Skeletal muscle tissue (tissue), 4 donors: ENCODE results near the gene CINP. TPM values are rescaled to one million over a fixed set of nuclear protein-coding genes. Genes with fewer than 3 reads are reported as not detected.

Experiments used
- H3K27ac ChIP-seq: one replicate; pipeline ENCODE4 v1.7.0; 2013; ENCODE audit warnings: mild to moderate bottlenecking, low read depth, low read length, inconsistent platforms
- H3K27me3 ChIP-seq, 3 donors: one replicate each; pipeline ENCODE4 v1.7.0; 2013; ENCODE audit warnings: low read length in 3 of 3; ENCODE audit not compliant: control insufficient read depth in 3 of 3, insufficient read depth in 3 of 3
- H3K36me3 ChIP-seq, 3 donors: one replicate each; pipeline ENCODE4 v1.7.0; 2013; ENCODE audit warnings: low read length in 3 of 3; ENCODE audit not compliant: control insufficient read depth in 3 of 3, insufficient read depth in 3 of 3
- H3K4me1 ChIP-seq, 3 donors: one replicate each; pipeline ENCODE4 v1.7.0; 2013; ENCODE audit warnings: low read length in 3 of 3, mild to moderate bottlenecking in 3 of 3; ENCODE audit not compliant: control insufficient read depth in 3 of 3, insufficient read depth in 3 of 3
- H3K4me3 ChIP-seq, 3 donors: one replicate each; pipeline ENCODE4 v1.7.0; 2013; ENCODE audit warnings: low read length in 3 of 3
- H3K9ac ChIP-seq, 3 donors: one replicate each; pipeline ENCODE4 v1.7.0; 2013; ENCODE audit warnings: low read length in 3 of 3, mild to moderate bottlenecking in 3 of 3, moderate library complexity in 2 of 3, low read depth in 1 of 3
- H3K9me3 ChIP-seq, 3 donors: one replicate each; pipeline ENCODE4 v1.7.0; 2013; ENCODE audit warnings: low read length in 3 of 3; ENCODE audit not compliant: control insufficient read depth in 3 of 3
- total RNA-seq: library from RNA; depleted of rRNA; stranded (reverse); fragments of >200 nt; gene quantifications from one replicate; pipeline ENCODE4 v1.2.3, GENCODE V29; 2014
- donor health status: Osteomylitis.

CINP gene
- 24.0 TPM for total RNA-seq

- Histone ChIP-seq H3K27ac (peak within 1 kb of the TSS; percentile 90), H3K9me3 (no peaks in the 10 kb centered on the region), H3K4me1 (peaks cover 18 to 32% (median 19%) of the 10 kb centered on the region in 3 donors), H3K36me3 (peaks cover 14 to 22% (median 19%) of the 10 kb centered on the region in 3 donors), H3K9ac (peak within 1 kb of the TSS; percentile 94 to 97 (median 96)), H3K27me3 (no peaks in the 10 kb centered on the region), H3K4me3 (peak within 1 kb of the TSS; percentile 93 to 99 (median 94))
These were observed at the start of gene CINP, which contains the start of gene TECPR2 for GRCh38 chr14:102362545-102363181. TSS of gene CINP (minus strand) at chr14:102362890. CDS start at chr14:102362851, 39 bp downstream. TSS of gene TECPR2 (plus strand) at chr14:102362941. CDS start at chr14:102376722, 13,781 bp downstream.

- Histone ChIP-seq H3K4me3 (no peak overlapping the region), H3K9ac (peak overlapping the region in 1 of 3 donors; percentile 45), H3K4me1 (peaks cover 10 to 17% (median 13%) of the 10 kb centered on the region in 3 donors), H3K9me3 (no peaks in the 10 kb centered on the region), H3K36me3 (no peaks in the 10 kb centered on the region), H3K27me3 (no peaks in the 10 kb centered on the region), H3K27ac (peak overlapping the region; percentile 68)
These were observed 46.0 kb upstream of the CINP start for GRCh38 chr14:102408724-102409123.

- Histone ChIP-seq H3K9me3 (peaks cover 0 to 9% (median 0%) of the 10 kb centered on the region in 3 donors), H3K36me3 (peaks cover 0 to 3% (median 0%) of the 10 kb centered on the region in 3 donors), H3K4me1 (peaks cover 10 to 17% (median 13%) of the 10 kb centered on the region in 3 donors), H3K27me3 (no peaks in the 10 kb centered on the region), H3K9ac (peak overlapping the region in 1 of 3 donors; percentile 33), H3K4me3 (no peak overlapping the region), H3K27ac (peak overlapping the region; percentile 68)
These were observed 44.6 kb upstream of the CINP start for GRCh38 chr14:102407258-102407657.

- H3K9me3 ChIP-seq, result peaks cover 0 to 9% (median 0%) of the 10 kb centered on the region in 3 donors
- no peak overlapping the region for H3K9ac ChIP-seq
- H3K27me3 ChIP-seq, result no peaks in the 10 kb centered on the region
- H3K27ac ChIP-seq, result no peak overlapping the region
- H3K36me3 ChIP-seq, result peaks cover 0 to 3% (median 0%) of the 10 kb centered on the region in 3 donors
- H3K4me1 ChIP-seq, result peaks cover 1 to 6% (median 2%) of the 10 kb centered on the region in 3 donors
- H3K4me3 ChIP-seq, result no peak overlapping the region
These were observed 40.3 kb upstream of the CINP start for GRCh38 chr14:102403028-102403427.

- no peak overlapping the region for H3K27ac ChIP-seq
- no peak overlapping the region for H3K9ac ChIP-seq
- H3K36me3 ChIP-seq, result peaks cover 0 to 3% (median 2%) of the 10 kb centered on the region in 3 donors
- H3K27me3 ChIP-seq, result no peaks in the 10 kb centered on the region
- H3K9me3 ChIP-seq, result no peaks in the 10 kb centered on the region
- H3K4me1 ChIP-seq, result peaks cover 0 to 5% (median 2%) of the 10 kb centered on the region in 3 donors
- H3K4me3 ChIP-seq, result no peak overlapping the region
These were observed 33.8 kb upstream of the CINP start for GRCh38 chr14:102396521-102396920.

- peaks cover 0 to 3% (median 2%) of the 10 kb centered on the region in 3 donors for H3K36me3 ChIP-seq
- H3K27ac ChIP-seq, result no peak overlapping the region
- H3K27me3 ChIP-seq, result no peaks in the 10 kb centered on the region
- H3K4me3 ChIP-seq, result no peak overlapping the region
- H3K9ac ChIP-seq, result no peak overlapping the region
- peaks cover 0 to 5% (median 2%) of the 10 kb centered on the region in 3 donors for H3K4me1 ChIP-seq
- H3K9me3 ChIP-seq, result no peaks in the 10 kb centered on the region
These were observed 32.2 kb upstream of the CINP start for GRCh38 chr14:102394717-102395375.

GRCh38 chr14:102392506-102392905 is 29.8 kb upstream of the CINP start:
- Histone ChIP-seq H3K9ac (no peak overlapping the region), H3K4me3 (no peak overlapping the region), H3K27ac (no peak overlapping the region), H3K9me3 (no peaks in the 10 kb centered on the region), H3K27me3 (no peaks in the 10 kb centered on the region), H3K4me1 (peaks cover 0 to 5% (median 2%) of the 10 kb centered on the region in 3 donors), H3K36me3 (peaks cover 0 to 3% (median 2%) of the 10 kb centered on the region in 3 donors)

GRCh38 chr14:102390064-102390855 is 27.6 kb upstream of the CINP start:
- no peak overlapping the region for H3K4me3 ChIP-seq
- no peak overlapping the region for H3K9ac ChIP-seq

GRCh38 chr14:102389246-102389645 is 26.6 kb upstream of the CINP start:
- Histone ChIP-seq H3K4me1 (no peaks in the 10 kb centered on the region), H3K9me3 (no peaks in the 10 kb centered on the region), H3K36me3 (no peaks in the 10 kb centered on the region), H3K9ac (no peak overlapping the region), H3K27me3 (no peaks in the 10 kb centered on the region), H3K27ac (no peak overlapping the region), H3K4me3 (no peak overlapping the region)

More at GRCh38 chr14:102390064-102390855, 27.6 kb upstream of the CINP start:
- peak overlapping the region; percentile 9 for H3K27ac ChIP-seq
- peaks cover 0 to 5% (median 2%) of the 10 kb centered on the region in 3 donors for H3K4me1 ChIP-seq
- no peaks in the 10 kb centered on the region for H3K27me3 ChIP-seq
- H3K9me3 ChIP-seq, result no peaks in the 10 kb centered on the region
- no peaks in the 10 kb centered on the region for H3K36me3 ChIP-seq
